ENCODE results near the gene ATXN10. TPM values are rescaled to one million over a fixed set of nuclear protein-coding genes. Genes with fewer than 3 reads are reported as not detected.
A peak's percentile ranks its signal among the peaks of the same experiment; 100 is the strongest.

Gene ATXN10
- total and polyA plus RNA-seq, 2 of the 13 experiments (the other 11 are each of a cell fraction or from before 2014, with no cell fraction given) = 60.1 to 194 TPM

GRCh38 chr22:45742866-45743450 lies 71.3 kb downstream of the ATXN10 start (continued):
- no peak; the same call in 1 of the 2 replicates for TF ChIP-seq TFDP1 (CRISPR knock-in tag; IDR thresholded peaks at IDR 0.05; ENCODE audit: borderline replicate concordance)
- no peak for TF ChIP-seq XBP1 (CRISPR knock-in tag; IDR thresholded peaks at IDR 0.05)
- peak; percentile 67 for TF ChIP-seq SP5 (CRISPR knock-in tag; IDR thresholded peaks at IDR 0.05; ENCODE audit: borderline replicate concordance, low read depth)
- TF ChIP-seq ZNF382 (CRISPR knock-in tag; IDR thresholded peaks at IDR 0.05; ENCODE audit: borderline replicate concordance) = no peak
- TF ChIP-seq NCOA2 (CRISPR knock-in tag; IDR thresholded peaks at IDR 0.05) = peak; percentile 99
- no peak for TF ChIP-seq SIN3A (IDR thresholded peaks at IDR 0.05; ENCODE audit: borderline replicate concordance, low read depth, low read length)
- TF ChIP-seq KDM5A (IDR thresholded peaks at IDR 0.05; ENCODE audit: borderline replicate concordance, low read length) = no peak; the same call in 1 of the 2 replicates
- TF ChIP-seq ATF6 (CRISPR knock-in tag; conservative IDR thresholded peaks at IDR 0.05) = no peak; the same call in 1 of the 2 replicates
- TF ChIP-seq SMAD1 (CRISPR knock-in tag; IDR thresholded peaks at IDR 0.05; ENCODE audit: borderline replicate concordance, low read depth) = no peak
- TF ChIP-seq ZNF580 (CRISPR knock-in tag; IDR thresholded peaks at IDR 0.05; ENCODE audit: borderline replicate concordance, low read depth) = peak; percentile 97; the same call in 1 of the 2 replicates
- peak; percentile 86; the same call in 1 of the 2 replicates for TF ChIP-seq KLF6 (CRISPR knock-in tag; IDR thresholded peaks at IDR 0.05)
- no peak for TF ChIP-seq ZNF256 (CRISPR knock-in tag; conservative IDR thresholded peaks at IDR 0.05)
- peak; percentile 91 for TF ChIP-seq ZNF746 (CRISPR knock-in tag; IDR thresholded peaks at IDR 0.05)
- 0 out of 2 replicates have a peak, but pooled peaks have one; percentile 75 for TF ChIP-seq ZNF766 (CRISPR knock-in tag; IDR thresholded peaks at IDR 0.05; ENCODE audit: borderline replicate concordance)
- TF ChIP-seq SRF (IDR thresholded peaks at IDR 0.05; ENCODE audit: low read depth, low read length) = peak; percentile 44; the same call in 1 of the 2 replicates
- TF ChIP-seq ZSCAN22 (CRISPR knock-in tag; IDR thresholded peaks at IDR 0.05) = peak; percentile 72; the same call in 1 of the 2 replicates
- TF ChIP-seq RNF219 (CRISPR knock-in tag; IDR thresholded peaks at IDR 0.05) = 0 out of 2 replicates have a peak, but pooled peaks have one; percentile 49
- peak; percentile 79; the same call in 1 of the 2 replicates for TF ChIP-seq TBX3 (IDR thresholded peaks at IDR 0.05; ENCODE audit: borderline replicate concordance)
- no peak for TF ChIP-seq TOPORS (CRISPR knock-in tag; IDR thresholded peaks at IDR 0.05)
- TF ChIP-seq ZNF180 (CRISPR knock-in tag; IDR thresholded peaks at IDR 0.05; ENCODE audit: borderline replicate concordance, low read depth) = no peak
- no peak for TF ChIP-seq ZNF572 (CRISPR knock-in tag; IDR thresholded peaks at IDR 0.05)
- no peak for TF ChIP-seq TBP (CRISPR knock-in tag; IDR thresholded peaks at IDR 0.05)
- no peak for TF ChIP-seq FOXO4 (CRISPR knock-in tag; conservative IDR thresholded peaks at IDR 0.05)
- TF ChIP-seq TBL1XR1 (IDR thresholded peaks at IDR 0.05; ENCODE audit: borderline replicate concordance, low read length, partially characterized antibody) = peak; percentile 83

Data from HepG2 (cell line).